A549 (cell line): ENCODE data around the gene GTF2A1. TPM values are rescaled to one million over a fixed set of nuclear protein-coding genes. Genes with fewer than 3 reads are reported as not detected.

ENCODE experiments used
- ATAC-seq, 2 experiments: fragments of 200-7000 bp in 1 of 2; fragments of >200 bp in 1 of 2; cut with Nextera tagmentation in 1 of 2; cut with Tn5 transposase in 1 of 2; 3 replicates each; pipeline versions ENCODE4 v1.8.0 to v1.9.1; 2018 to 2020; ENCODE audit warnings: mild to moderate bottlenecking in 1 of 2, moderate library complexity in 1 of 2
- CTCF ChIA-PET: fragments of 300-600 bp; sonication (Branson Sonifier 250); formaldehyde crosslinking; extraction: SDS; loops from one replicate; lab custom pipeline; 2021; ENCODE audit warnings: antibody characterized with exemption, inconsistent platforms; lab: Yijun Ruan, JAX
- POLR2A ChIA-PET: fragments of 350-600 bp; formaldehyde crosslinking; extraction: SDS; loops from one replicate; lab custom pipeline; 2021; ENCODE audit warnings: antibody characterized with exemption, inconsistent platforms; lab: Yijun Ruan, JAX
- DNase-seq, 2 experiments: peaks; one replicate each; pipeline versions ENCODE4 v3.0.0 to v3.0.0-alpha.2; 2011 to 2016; ENCODE audit warnings: low read depth in 1 of 2, low spot score in 1 of 2
- FAIRE-seq: peaks from 2 replicates; lab custom pipeline; 2011; peaks lifted over from hg19 to GRCh38; lab: Jason Lieb, UNC
- H3K27ac ChIP-seq, 2 experiments: fragments of >200 bp; sonication (Bioruptor Twin); formaldehyde crosslinking; 3 replicates each; pipeline ENCODE4 v1.5.1; 2016 to 2017
- H3K4me1 ChIP-seq: fragments of >200 bp; sonication (Bioruptor Twin); formaldehyde crosslinking; 3 replicates; pipeline ENCODE4 v1.6.1; 2016
- H3K4me2 ChIP-seq: fragments of >200 bp; sonication (Bioruptor Twin); formaldehyde crosslinking; 3 replicates; pipeline ENCODE4 v1.6.1; 2016
- H3K4me3 ChIP-seq: fragments of >200 bp; sonication (Bioruptor Twin); formaldehyde crosslinking; 3 replicates; pipeline ENCODE4 v1.5.1; 2016
- H3K9me3 ChIP-seq: fragments of >200 bp; sonication (Bioruptor Twin); formaldehyde crosslinking; 3 replicates; pipeline ENCODE4 v1.6.1; 2016
- ATOH8 ChIP-seq: fragments of 250-450 bp; sonication (Bioruptor Pico); IDR thresholded peaks from 2 replicates; pipeline ENCODE4 v1.5.0; 2020; ENCODE audit warnings: low read depth, mild to moderate bottlenecking, moderate library complexity
- CEBPB ChIP-seq, 2 experiments: fragments of >200 bp in 1 of 2; sonication (Bioruptor Twin) in 1 of 2; formaldehyde crosslinking in 1 of 2; IDR thresholded peaks; 2 replicates each; pipeline ENCODE4 v1.6.1; 2012 to 2016
- E2F6 ChIP-seq: IDR thresholded peaks from 2 replicates; pipeline ENCODE4 v1.6.1; 2012; ENCODE audit warnings: low read depth, borderline replicate concordance
- EHMT2 ChIP-seq: fragments of 200-600 bp; sonication (generic); IDR thresholded peaks from 2 replicates; pipeline ENCODE4 v1.6.1; 2016; ENCODE audit warnings: antibody characterized with exemption, low read depth, mild to moderate bottlenecking, moderate library complexity
- ESRRA ChIP-seq: fragments of 150-350 bp; IDR thresholded peaks from 2 replicates; pipeline ENCODE4 v1.6.1; 2014; ENCODE audit warnings: mild to moderate bottlenecking, low read length, borderline replicate concordance
- GATA3 ChIP-seq: IDR thresholded peaks from 2 replicates; pipeline ENCODE4 v1.6.1; 2012; ENCODE audit warnings: borderline replicate concordance
- HOXB13 ChIP-seq: fragments of 250-450 bp; sonication (Bioruptor Pico); IDR thresholded peaks from 2 replicates; pipeline ENCODE4 v1.5.0; 2020; ENCODE audit warnings: low read depth, mild to moderate bottlenecking, moderate library complexity
- HOXB5 ChIP-seq: fragments of 250-450 bp; sonication (Bioruptor Pico); IDR thresholded peaks from 2 replicates; pipeline ENCODE4 v1.5.0; 2020; ENCODE audit warnings: mild to moderate bottlenecking, moderate library complexity
- JUNB ChIP-seq: fragments of >200 bp; sonication (Bioruptor Twin); formaldehyde crosslinking; IDR thresholded peaks from 2 replicates; pipeline ENCODE4 v1.6.1; 2016
- KDM1A ChIP-seq: fragments of 200-600 bp; sonication (generic); IDR thresholded peaks from 2 replicates; pipeline ENCODE4 v1.6.1; 2016; ENCODE audit warnings: low read depth, mild to moderate bottlenecking
- MYC ChIP-seq: IDR thresholded peaks from 2 replicates; pipeline ENCODE4 v1.6.1; 2012; ENCODE audit warnings: mild to moderate bottlenecking, inconsistent platforms, low read length, improper control_type of control experiment, borderline replicate concordance
- NR3C1 ChIP-seq: fragments of >200 bp; sonication (Bioruptor Twin); formaldehyde crosslinking; IDR thresholded peaks from 3 replicates; pipeline ENCODE4 v1.6.1; 2017
- POLR2A ChIP-seq: IDR thresholded peaks from 2 replicates; pipeline ENCODE4 v1.6.1; 2012; ENCODE audit warnings: mild to moderate bottlenecking, low read length
- RAD21 ChIP-seq, 2 experiments: fragments of >200 bp in 1 of 2; sonication (Bioruptor Twin) in 1 of 2; formaldehyde crosslinking in 1 of 2; IDR thresholded peaks in 1 of 2; conservative IDR thresholded peaks in 1 of 2; 2 replicates in 1 of 2; 3 replicates in 1 of 2; pipeline ENCODE4 v1.6.1; 2012 to 2018; ENCODE audit warnings: inconsistent platforms in 1 of 2
- RFX5 ChIP-seq: fragments of 450-650 bp; IDR thresholded peaks from 2 replicates; pipeline ENCODE4 v1.7.1; 2014; ENCODE audit warnings: antibody characterized with exemption, mild to moderate bottlenecking, moderate library complexity
- RNF2 ChIP-seq: fragments of 200-600 bp; sonication (generic); IDR thresholded peaks from 2 replicates; pipeline ENCODE4 v1.6.1; 2016; ENCODE audit warnings: low read depth, mild to moderate bottlenecking, antibody characterized with exemption, moderate library complexity, borderline replicate concordance
- SMC3 ChIP-seq: fragments of >200 bp; sonication (Bioruptor Twin); formaldehyde crosslinking; IDR thresholded peaks from 3 replicates; pipeline ENCODE4 v1.6.1; 2018; ENCODE audit warnings: inconsistent platforms
- TP53 ChIP-seq: fragments of 250-450 bp; sonication (Bioruptor Pico); IDR thresholded peaks from 2 replicates; pipeline ENCODE4 v1.5.0; 2021; ENCODE audit warnings: mild to moderate bottlenecking, moderate library complexity
- ZNF302 ChIP-seq: fragments of 250-450 bp; sonication (Bioruptor Pico); IDR thresholded peaks from 2 replicates; pipeline ENCODE4 v1.9.0; 2021; ENCODE audit warnings: inconsistent platforms, mild to moderate bottlenecking, moderate library complexity
- WGBS: methylation state at CpG from one replicate; pipeline ENCODE4 v1.1.6; 2017; ENCODE audit errors: missing lambda C conversion rate; 5-methylcytosine and 5-hydroxymethylcytosine counted together
- polyA plus RNA-seq, 4 experiments: library from polyadenylated mRNA; depleted of rRNA in 3 of 4; stranded (reverse); fragments of >200 nt; fragmentation: RNase III in 1 of 4; extraction: RNeasy Plus Mini Kit Qiagen cat#74134 plus additional on column Dnase treatment in 1 of 4; gene quantifications; 2 replicates in 3 of 4; 3 replicates in 1 of 4; pipeline ENCODE4 v1.2.3, GENCODE V29; 2011 to 2017
- TF ChIP-seq, protein P1 (sequence below): fragments of >200 bp; sonication (Bioruptor Twin); formaldehyde crosslinking; IDR thresholded peaks from 2 replicates; pipeline ENCODE4 v1.6.1; 2016
- TF ChIP-seq, protein P2 (sequence below): IDR thresholded peaks from 2 replicates; pipeline ENCODE4 v1.6.1; 2012
- TF ChIP-seq, protein P3 (sequence below): fragments of >200 bp; sonication (Bioruptor Twin); formaldehyde crosslinking; IDR thresholded peaks from 3 replicates; pipeline ENCODE4 v1.6.1; 2016
- TF ChIP-seq, protein P4 (sequence below): fragments of 150-350 bp; IDR thresholded peaks from 2 replicates; pipeline ENCODE4 v1.6.1; 2014; ENCODE audit warnings: low read depth, mild to moderate bottlenecking, low read length

GTF2A1 gene
- polyA plus RNA-seq, 2 of the 4 experiments (the other 2 are of a cell fraction) = 12.5 to 19.6 TPM

- FAIRE-seq = no peak
Measured at GRCh38 chr14:81161088-81161487, 59.7 kb downstream of the GTF2A1 start.

GRCh38 chr14:81157431-81157830 lies 63.3 kb downstream of the GTF2A1 start:
- FAIRE-seq (no peak), DNase-seq (no peak)
- POLR2A ChIA-PET = no interaction called here

More at GRCh38 chr14:81161088-81161487, 59.7 kb downstream of the GTF2A1 start:
- DNase-seq = no peak
- ATAC-seq = no peak
- ChIA-PET CTCF (interaction anchor here (0.5 to 2.5 kb wide), 3 partner anchors 10 to 292 kb away, joined by 3 to 12 read pairs (median 3); no protein-coding TSS in a partner anchor), POLR2A (no interaction called here)
- no peak for TF ChIP-seq ATOH8
- no peak for TF ChIP-seq HOXB5 (CRISPR knock-in tag)
- no peak for TF ChIP-seq RAD21 (conservative IDR thresholded peaks at IDR 0.05 in 1 of 2, IDR thresholded peaks at IDR 0.05 in 1 of 2)
- TF ChIP-seq JUNB = no peak
- TF ChIP-seq E2F6 = no peak
- no peak for TF ChIP-seq NR3C1
- TF ChIP-seq MYC = no peak
- TF ChIP-seq, protein P1, sequence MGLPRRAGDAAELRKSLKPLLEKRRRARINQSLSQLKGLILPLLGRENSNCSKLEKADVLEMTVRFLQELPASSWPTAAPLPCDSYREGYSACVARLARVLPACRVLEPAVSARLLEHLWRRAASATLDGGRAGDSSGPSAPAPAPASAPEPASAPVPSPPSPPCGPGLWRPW = no peak
- TF ChIP-seq TP53 (CRISPR knock-in tag) = no peak
- TF ChIP-seq, protein P2, sequence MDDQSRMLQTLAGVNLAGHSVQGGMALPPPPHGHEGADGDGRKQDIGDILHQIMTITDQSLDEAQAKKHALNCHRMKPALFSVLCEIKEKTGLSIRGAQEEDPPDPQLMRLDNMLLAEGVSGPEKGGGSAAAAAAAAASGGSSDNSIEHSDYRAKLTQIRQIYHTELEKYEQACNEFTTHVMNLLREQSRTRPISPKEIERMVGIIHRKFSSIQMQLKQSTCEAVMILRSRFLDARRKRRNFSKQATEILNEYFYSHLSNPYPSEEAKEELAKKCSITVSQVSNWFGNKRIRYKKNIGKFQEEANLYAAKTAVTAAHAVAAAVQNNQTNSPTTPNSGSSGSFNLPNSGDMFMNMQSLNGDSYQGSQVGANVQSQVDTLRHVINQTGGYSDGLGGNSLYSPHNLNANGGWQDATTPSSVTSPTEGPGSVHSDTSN = no peak
- TF ChIP-seq HOXB13 (CRISPR knock-in tag) = no peak
- no peak for TF ChIP-seq GATA3
- TF ChIP-seq ESRRA = no peak
- TF ChIP-seq, protein P3, sequence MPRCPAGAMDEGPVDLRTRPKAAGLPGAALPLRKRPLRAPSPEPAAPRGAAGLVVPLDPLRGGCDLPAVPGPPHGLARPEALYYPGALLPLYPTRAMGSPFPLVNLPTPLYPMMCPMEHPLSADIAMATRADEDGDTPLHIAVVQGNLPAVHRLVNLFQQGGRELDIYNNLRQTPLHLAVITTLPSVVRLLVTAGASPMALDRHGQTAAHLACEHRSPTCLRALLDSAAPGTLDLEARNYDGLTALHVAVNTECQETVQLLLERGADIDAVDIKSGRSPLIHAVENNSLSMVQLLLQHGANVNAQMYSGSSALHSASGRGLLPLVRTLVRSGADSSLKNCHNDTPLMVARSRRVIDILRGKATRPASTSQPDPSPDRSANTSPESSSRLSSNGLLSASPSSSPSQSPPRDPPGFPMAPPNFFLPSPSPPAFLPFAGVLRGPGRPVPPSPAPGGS = no peak
- no peak for TF ChIP-seq ZNF302
- TF ChIP-seq CEBPB (IDR thresholded peaks at IDR 0.05) = no peak
- TF ChIP-seq SMC3 = no peak
- TF ChIP-seq RFX5 = no peak
- TF ChIP-seq RNF2 = no peak
- peaks cover 4% of the 10 kb centered on the region; the same call in 1 of the 3 replicates for H3K4me1 ChIP-seq
- WGBS = 59% methylated on average over 7 of the region's 7 CpGs
- H3K4me2 ChIP-seq = no peak overlapping the region
- no peak overlapping the region for H3K4me3 ChIP-seq
- no peak overlapping the region for H3K27ac ChIP-seq
- no peaks in the 10 kb centered on the region for H3K9me3 ChIP-seq

More at GRCh38 chr14:81157431-81157830, 63.3 kb downstream of the GTF2A1 start:
- 83% methylated on average over 1 of the region's 1 CpG for WGBS
- H3K9me3 ChIP-seq = no peaks in the 10 kb centered on the region
- TF ChIP-seq POLR2A (no peak), EHMT2 (no peak), SMC3 (no peak), ZNF302 (no peak), RAD21 (conservative IDR thresholded peaks at IDR 0.05 in 1 of 2, IDR thresholded peaks at IDR 0.05 in 1 of 2) (no peak), RFX5 (no peak), KDM1A (no peak), ATOH8 (no peak)
- TF ChIP-seq, protein P4, sequence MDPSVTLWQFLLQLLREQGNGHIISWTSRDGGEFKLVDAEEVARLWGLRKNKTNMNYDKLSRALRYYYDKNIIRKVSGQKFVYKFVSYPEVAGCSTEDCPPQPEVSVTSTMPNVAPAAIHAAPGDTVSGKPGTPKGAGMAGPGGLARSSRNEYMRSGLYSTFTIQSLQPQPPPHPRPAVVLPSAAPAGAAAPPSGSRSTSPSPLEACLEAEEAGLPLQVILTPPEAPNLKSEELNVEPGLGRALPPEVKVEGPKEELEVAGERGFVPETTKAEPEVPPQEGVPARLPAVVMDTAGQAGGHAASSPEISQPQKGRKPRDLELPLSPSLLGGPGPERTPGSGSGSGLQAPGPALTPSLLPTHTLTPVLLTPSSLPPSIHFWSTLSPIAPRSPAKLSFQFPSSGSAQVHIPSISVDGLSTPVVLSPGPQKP = no peak
- H3K4me2 ChIP-seq = no peak overlapping the region
- ATAC-seq = no peak
- H3K27ac ChIP-seq = no peak overlapping the region
- CTCF ChIA-PET = interaction anchor here (1.2 to 2.5 kb wide), 3 partner anchors 9 to 14 kb away, joined by 3 to 6 read pairs (median 5); no protein-coding TSS in a partner anchor
- H3K4me3 ChIP-seq = no peak overlapping the region
- H3K4me1 ChIP-seq = no peaks in the 10 kb centered on the region
